Keratinocyte (primary cell): ENCODE results near the gene PTK6. TPM values are rescaled to one million over a fixed set of nuclear protein-coding genes. Genes with fewer than 3 reads are reported as not detected.

Experiments used
- DNase-seq: peaks from one replicate; pipeline ENCODE4 v3.0.0-alpha.2; 2011; ENCODE audit warnings: low read depth, missing footprints, low spot score
- FAIRE-seq: peaks from 2 replicates; lab custom pipeline; 2011; peaks lifted over from hg19 to GRCh38; lab: Jason Lieb, UNC
- H2AFZ ChIP-seq: 2 replicates; pipeline ENCODE4 v1.6.0; 2012; ENCODE audit warnings: low read length, control low read depth, inconsistent platforms; ENCODE audit not compliant: control insufficient read depth
- H3K27ac ChIP-seq: 2 replicates; pipeline ENCODE4 v1.5.1; 2011; ENCODE audit warnings: low read length; ENCODE audit not compliant: control insufficient read depth, insufficient read depth
- H3K27me3 ChIP-seq: 3 replicates; pipeline ENCODE4 v1.6.0; 2011; ENCODE audit warnings: low read length; ENCODE audit not compliant: control insufficient read depth, insufficient read depth; ENCODE audit errors: extremely low read depth
- H3K36me3 ChIP-seq, 2 experiments: 2 replicates in 1 of 2; 3 replicates in 1 of 2; pipeline ENCODE4 v1.5.1; 2011; ENCODE audit warnings: low read length in 2 of 2, mild to moderate bottlenecking in 1 of 2; ENCODE audit not compliant: control insufficient read depth in 2 of 2, insufficient read depth in 2 of 2; ENCODE audit errors: extremely low read depth in 1 of 2
- H3K4me1 ChIP-seq: 3 replicates; pipeline ENCODE4 v1.5.1; 2011; ENCODE audit warnings: low read length; ENCODE audit not compliant: control insufficient read depth, insufficient read depth; ENCODE audit errors: extremely low read depth
- H3K4me2 ChIP-seq: 3 replicates; pipeline ENCODE4 v1.6.0; 2011; ENCODE audit warnings: low read depth, low read length; ENCODE audit not compliant: control insufficient read depth, insufficient read depth; ENCODE audit errors: extremely low read depth
- H3K4me3 ChIP-seq, 3 experiments: fragments of 200-600 bp in 1 of 3; sonication (generic) in 1 of 3; 2 replicates in 2 of 3; 3 replicates in 1 of 3; pipeline ENCODE4 v1.5.1; 2011 to 2016; ENCODE audit warnings: low read length in 3 of 3, mild to moderate bottlenecking in 3 of 3, control low read depth in 2 of 3, inconsistent platforms in 1 of 3, low read depth in 1 of 3, mixed read lengths in 1 of 3, mixed run types in 1 of 3, moderate library complexity in 1 of 3; ENCODE audit not compliant: control insufficient read depth in 2 of 3, insufficient read depth in 2 of 3; ENCODE audit errors: extremely low read depth in 1 of 3
- H3K79me2 ChIP-seq: 2 replicates; pipeline ENCODE4 v1.6.0; 2012; ENCODE audit warnings: low read length; ENCODE audit not compliant: control insufficient read depth, insufficient read depth
- H3K9ac ChIP-seq: 3 replicates; pipeline ENCODE4 v1.6.0; 2011; ENCODE audit warnings: low read length; ENCODE audit not compliant: control insufficient read depth, insufficient read depth; ENCODE audit errors: extremely low read depth
- H3K9me1 ChIP-seq: 3 replicates; pipeline ENCODE4 v1.6.0; 2011; ENCODE audit warnings: low read length; ENCODE audit not compliant: control insufficient read depth, insufficient read depth; ENCODE audit errors: extremely low read depth
- H3K9me3 ChIP-seq: 2 replicates; pipeline ENCODE4 v1.5.1; 2012; ENCODE audit warnings: low read depth, low read length; ENCODE audit not compliant: control insufficient read depth
- H4K20me1 ChIP-seq: 3 replicates; pipeline ENCODE4 v1.6.0; 2011; ENCODE audit warnings: low read length; ENCODE audit not compliant: control insufficient read depth, insufficient read depth; ENCODE audit errors: extremely low read depth
- EZH2 ChIP-seq: IDR thresholded peaks from one replicate; pipeline ENCODE4 v1.6.1; 2012; ENCODE audit warnings: inconsistent platforms, mild to moderate bottlenecking, low read length, moderate library complexity
- dilution Hi-C: fragments of 300-500 bp; cut with MboI; formaldehyde crosslinking; loops from one replicate; pipeline ENCODE4 v1.7.0; 2020; ENCODE audit warnings: low sequenced_read_pairs; ENCODE audit not compliant: extremely low pct_ligation_motif_present
- polyA plus RNA-seq, 5 experiments: library from polyadenylated mRNA; depleted of rRNA in 3 of 5; stranded (reverse) in 3 of 5; stranded (forward) in 1 of 5; unstranded in 1 of 5; fragments of >200 nt; gene quantifications; 1 replicate in 1 of 5; 2 replicates in 3 of 5; 3 replicates in 1 of 5; pipeline versions ENCODE4 v1.2.1 to v1.2.3, GENCODE V29; 2011 to 2012; ENCODE audit warnings: missing spikeins in 2 of 5, low read depth in 1 of 5, low replicate concordance in 1 of 5
- TF ChIP-seq, protein P1 (sequence below), 3 experiments: IDR thresholded peaks in 1 of 3; conservative IDR thresholded peaks in 1 of 3; optimal IDR thresholded peaks in 1 of 3; 2 replicates in 2 of 3; 3 replicates in 1 of 3; pipeline versions ENCODE3 to v1.5.1; 2011; ENCODE audit warnings: low read length in 3 of 3, mild to moderate bottlenecking in 3 of 3, moderate library complexity in 2 of 3, control low read depth in 1 of 3, inconsistent platforms in 1 of 3; ENCODE audit not compliant: insufficient read depth in 2 of 3; ENCODE audit errors: extremely low read depth in 1 of 3

PTK6 gene
- polyA plus RNA-seq, 1 donor (not counting 4 experiments of a cell fraction or from before 2014, with no cell fraction given): 28.5 TPM

DNA sequence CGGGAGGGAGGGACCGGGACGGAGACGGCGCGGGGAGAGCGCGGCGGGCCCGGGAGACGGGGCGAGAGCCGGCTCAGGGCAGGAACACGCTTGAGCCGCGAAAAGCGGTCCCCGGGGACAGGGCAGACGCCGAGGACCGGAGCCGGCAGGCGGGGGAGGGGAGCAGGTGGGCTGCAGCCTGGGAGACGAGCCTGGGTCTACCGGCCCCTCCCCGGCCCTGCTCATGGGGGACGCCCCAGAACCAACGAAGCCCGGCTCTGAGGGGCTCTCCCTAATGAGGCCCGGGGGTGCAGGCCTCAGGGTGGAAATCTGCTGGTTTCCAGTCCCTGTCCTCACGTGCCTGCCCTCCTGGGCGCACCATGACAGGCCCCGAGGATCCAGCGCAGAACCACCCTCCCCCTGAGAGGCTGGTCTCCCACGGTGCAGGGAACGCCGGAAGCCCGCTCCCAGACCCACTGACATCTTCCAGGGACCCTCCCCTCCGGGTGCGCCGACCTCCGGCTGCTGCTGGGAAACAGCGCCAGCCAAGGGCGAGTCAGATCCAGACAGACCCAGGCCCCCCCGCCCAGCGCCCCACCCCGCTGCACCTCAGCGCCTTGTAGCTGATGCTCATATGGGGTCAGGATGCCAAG, 37.7 kb downstream of the PTK6 start:
- Histone ChIP-seq H3K36me3 (no peaks in the 10 kb centered on the region), H3K79me2 (no peaks in the 10 kb centered on the region), H3K4me2 (no peak overlapping the region), H3K27ac (no peak overlapping the region), H3K9me3 (no peaks in the 10 kb centered on the region), H3K27me3 (peaks cover 59% of the 10 kb centered on the region), H4K20me1 (no peaks in the 10 kb centered on the region), H3K4me1 (peaks cover 2% of the 10 kb centered on the region), H3K9ac (no peak overlapping the region), H3K9me1 (no peaks in the 10 kb centered on the region), H3K4me3 (no peak overlapping the region), H2AFZ (no peak overlapping the region)
- TF ChIP-seq, protein P1, sequence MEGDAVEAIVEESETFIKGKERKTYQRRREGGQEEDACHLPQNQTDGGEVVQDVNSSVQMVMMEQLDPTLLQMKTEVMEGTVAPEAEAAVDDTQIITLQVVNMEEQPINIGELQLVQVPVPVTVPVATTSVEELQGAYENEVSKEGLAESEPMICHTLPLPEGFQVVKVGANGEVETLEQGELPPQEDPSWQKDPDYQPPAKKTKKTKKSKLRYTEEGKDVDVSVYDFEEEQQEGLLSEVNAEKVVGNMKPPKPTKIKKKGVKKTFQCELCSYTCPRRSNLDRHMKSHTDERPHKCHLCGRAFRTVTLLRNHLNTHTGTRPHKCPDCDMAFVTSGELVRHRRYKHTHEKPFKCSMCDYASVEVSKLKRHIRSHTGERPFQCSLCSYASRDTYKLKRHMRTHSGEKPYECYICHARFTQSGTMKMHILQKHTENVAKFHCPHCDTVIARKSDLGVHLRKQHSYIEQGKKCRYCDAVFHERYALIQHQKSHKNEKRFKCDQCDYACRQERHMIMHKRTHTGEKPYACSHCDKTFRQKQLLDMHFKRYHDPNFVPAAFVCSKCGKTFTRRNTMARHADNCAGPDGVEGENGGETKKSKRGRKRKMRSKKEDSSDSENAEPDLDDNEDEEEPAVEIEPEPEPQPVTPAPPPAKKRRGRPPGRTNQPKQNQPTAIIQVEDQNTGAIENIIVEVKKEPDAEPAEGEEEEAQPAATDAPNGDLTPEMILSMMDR (optimal IDR thresholded peaks at IDR 0.05 in 1 of 3, IDR thresholded peaks at IDR 0.05 in 1 of 3, conservative IDR thresholded peaks at IDR 0.05 in 1 of 3; ENCODE audit: extremely low read depth in 1 of 3, insufficient read depth in 2 of 3, low read length in 3 of 3): no peak
- TF ChIP-seq EZH2: peak; percentile 73
- dilution Hi-C loops: no loop called here
- FAIRE-seq (no peak), DNase-seq (no peak)

DNA sequence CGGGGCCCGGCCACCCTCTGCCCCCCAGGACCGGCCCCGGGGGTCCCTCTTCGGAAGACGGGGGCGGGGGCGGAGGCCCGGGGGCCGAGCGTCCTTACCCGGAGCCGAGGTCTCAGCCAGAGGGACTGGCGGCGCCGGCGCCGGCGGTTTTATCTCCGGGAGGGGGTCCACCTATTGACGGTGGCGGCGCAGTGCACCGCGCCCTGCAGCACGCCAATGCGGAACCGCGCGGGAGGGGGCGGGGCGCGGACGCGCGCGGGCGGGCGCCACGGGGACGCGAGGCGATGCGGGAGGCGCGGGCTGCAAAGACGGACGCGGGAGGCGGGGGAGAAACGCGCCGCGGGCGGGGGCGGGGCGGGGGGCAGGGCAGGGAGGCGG, 38.2 kb downstream of the PTK6 start, which contains the start of gene EEF1A2:
TSS of gene EEF1A2 (minus strand) at position 124 of the 378 bp plus-strand sequence. CDS start 1,320 bp downstream, outside the sequence.
- no peak within 1 kb of the TSS for H3K27ac ChIP-seq
- DNase-seq (no peak), FAIRE-seq (no peak)
- H4K20me1 ChIP-seq: no peaks in the 10 kb centered on the region
- dilution Hi-C loops: no loop called here
- TF ChIP-seq, protein P1 (optimal IDR thresholded peaks at IDR 0.05 in 1 of 3, IDR thresholded peaks at IDR 0.05 in 1 of 3, conservative IDR thresholded peaks at IDR 0.05 in 1 of 3; ENCODE audit: extremely low read depth in 1 of 3, insufficient read depth in 2 of 3, low read length in 3 of 3): peak in 1 of 3 experiments; percentile 17
- no peak for TF ChIP-seq EZH2
- no peaks in the 10 kb centered on the region for H3K36me3 ChIP-seq
- peak within 1 kb of the TSS; percentile 22 for H3K4me2 ChIP-seq
- H3K27me3 ChIP-seq: peaks cover 55% of the 10 kb centered on the region
- H3K9ac ChIP-seq: no peak within 1 kb of the TSS
- H3K9me1 ChIP-seq: no peaks in the 10 kb centered on the region
- H3K79me2 ChIP-seq: no peaks in the 10 kb centered on the region
- no peaks in the 10 kb centered on the region for H3K9me3 ChIP-seq
- H3K4me1 ChIP-seq: peaks cover 2% of the 10 kb centered on the region
- no peak within 1 kb of the TSS for H2AFZ ChIP-seq
- peak within 1 kb of the TSS in 1 of 3 experiments; percentile 12 for H3K4me3 ChIP-seq
